ENCODE measurements around the gene CCDC175.

Gene CCDC175

GRCh38 chr14:59464486-59465315, 111.9 kb downstream of the CCDC175 start:
- TF ChIP-seq CTCF (IDR thresholded peaks at IDR 0.05), result no peak

GRCh38 chr14:59463787-59464485, 112.7 kb downstream of the CCDC175 start:
- no peak for TF ChIP-seq CTCF (IDR thresholded peaks at IDR 0.05)

- no peak for TF ChIP-seq CTCF (IDR thresholded peaks at IDR 0.05)
Measured at GRCh38 chr14:59461891-59462290, 114.7 kb downstream of the CCDC175 start.

- no peak for TF ChIP-seq CTCF (IDR thresholded peaks at IDR 0.05)
Measured at GRCh38 chr14:59460378-59460777, 116.2 kb downstream of the CCDC175 start.

GRCh38 chr14:59458486-59458885, 118.1 kb downstream of the CCDC175 start:
- no peak for TF ChIP-seq CTCF (IDR thresholded peaks at IDR 0.05)

GRCh38 chr14:59455411-59455810, 121.2 kb downstream of the CCDC175 start:
- TF ChIP-seq CTCF (IDR thresholded peaks at IDR 0.05), result no peak
